GM23338 (cell line): Measurements from ENCODE around the gene PGAP3. TPM values are rescaled to one million over a fixed set of nuclear protein-coding genes. Genes with fewer than 3 reads are reported as not detected.

Source experiments
- ATAC-seq: fragments of 200-7000 bp; cut with Tn5 transposase; 3 replicates; pipeline ENCODE4 v1.9.1; 2020
- DNase-seq: peaks from one replicate; pipeline ENCODE4 v3.0.0-alpha.2; 2015; ENCODE audit warnings: low spot score
- H2AFZ ChIP-seq: fragments of 200-600 bp; sonication (generic); 2 replicates; pipeline ENCODE4 v1.8.0; 2016; ENCODE audit warnings: antibody characterized with exemption, mild to moderate bottlenecking, moderate library complexity
- H3F3A ChIP-seq: fragments of 200-600 bp; sonication (generic); replicated peaks from 2 replicates; pipeline ENCODE4 v1.8.0; 2017; ENCODE audit warnings: antibody characterized with exemption, mixed run types, low read depth
- H3K27ac ChIP-seq: fragments of 200-600 bp; sonication (generic); 2 replicates; pipeline ENCODE4 v1.6.1; 2016; ENCODE audit warnings: low read depth
- H3K27me3 ChIP-seq: fragments of 200-600 bp; sonication (generic); 2 replicates; pipeline ENCODE4 v1.8.0; 2016; ENCODE audit warnings: mild to moderate bottlenecking, mixed run types, moderate library complexity; ENCODE audit not compliant: insufficient read depth
- H3K36me3 ChIP-seq: fragments of 200-600 bp; sonication (generic); 2 replicates; pipeline ENCODE4 v1.8.0; 2016; ENCODE audit warnings: mild to moderate bottlenecking; ENCODE audit not compliant: insufficient read depth
- H3K4me1 ChIP-seq: fragments of 200-600 bp; sonication (generic); 2 replicates; pipeline ENCODE4 v1.8.0; 2016; ENCODE audit warnings: mild to moderate bottlenecking, moderate library complexity; ENCODE audit not compliant: insufficient read depth
- H3K4me2 ChIP-seq: fragments of 200-600 bp; sonication (generic); 2 replicates; pipeline ENCODE4 v1.7.1; 2017; ENCODE audit warnings: mixed run types
- H3K4me3 ChIP-seq: fragments of 200-600 bp; sonication (generic); 2 replicates; pipeline ENCODE4 v1.6.1; 2016; ENCODE audit warnings: mixed run types
- H3K79me2 ChIP-seq: fragments of 200-600 bp; sonication (generic); replicated peaks from 2 replicates; pipeline ENCODE4 v1.8.0; 2017; ENCODE audit warnings: mild to moderate bottlenecking; ENCODE audit not compliant: insufficient read depth
- H3K9me2 ChIP-seq: fragments of 200-600 bp; sonication (generic); 2 replicates; pipeline ENCODE4 v1.8.0; 2017; ENCODE audit not compliant: insufficient read depth
- H4K20me1 ChIP-seq: fragments of 200-600 bp; sonication (generic); replicated peaks from 2 replicates; pipeline ENCODE4 v1.8.0; 2017; ENCODE audit warnings: mild to moderate bottlenecking; ENCODE audit not compliant: insufficient read depth
- H3K27ac Mint-ChIP-seq: 2 replicates; pipeline ENCODE4 v1.8.0; 2020; ENCODE audit warnings: inconsistent platforms, mild to moderate bottlenecking, moderate library complexity, mixed read lengths
- H3K27me3 Mint-ChIP-seq: 3 replicates; pipeline ENCODE4 v1.8.0; 2022; ENCODE audit warnings: low read depth, mild to moderate bottlenecking, moderate library complexity, mixed read lengths, inconsistent platforms; ENCODE audit not compliant: insufficient read depth, poor library complexity
- H3K36me3 Mint-ChIP-seq: 3 replicates; pipeline ENCODE4 v1.8.0; 2021; ENCODE audit warnings: low read depth, mild to moderate bottlenecking, inconsistent platforms, moderate library complexity, mixed read lengths
- H3K4me1 Mint-ChIP-seq: 3 replicates; pipeline ENCODE4 v1.8.0; 2020; ENCODE audit warnings: mild to moderate bottlenecking, inconsistent platforms, mixed read lengths
- H3K4me3 Mint-ChIP-seq: 3 replicates; pipeline ENCODE4 v1.8.0; 2021; ENCODE audit warnings: moderate library complexity, mild to moderate bottlenecking, inconsistent platforms, mixed read lengths
- H3K9me3 Mint-ChIP-seq: 3 replicates; pipeline ENCODE4 v1.8.0; 2020; ENCODE audit warnings: moderate library complexity, mild to moderate bottlenecking, inconsistent platforms, mixed read lengths
- CREB1 ChIP-seq: fragments of 250-450 bp; sonication (Bioruptor Pico); IDR thresholded peaks from 2 replicates; pipeline ENCODE4 v1.5.0; 2020; ENCODE audit warnings: low read depth, mild to moderate bottlenecking, moderate library complexity
- EZH2 ChIP-seq: fragments of 200-600 bp; sonication (generic); IDR thresholded peaks from one replicate; pipeline ENCODE4 v1.8.0; 2017; ENCODE audit warnings: antibody characterized with exemption, mild to moderate bottlenecking, low read depth; ENCODE audit not compliant: unreplicated experiment
- EZH2phosphoT487 ChIP-seq: fragments of 200-600 bp; sonication (generic); IDR thresholded peaks from one replicate; pipeline ENCODE4 v1.8.1; 2018; ENCODE audit warnings: antibody characterized with exemption; ENCODE audit not compliant: unreplicated experiment
- JUNB ChIP-seq: IDR thresholded peaks from one replicate; pipeline ENCODE4 v1.6.1; 2016; ENCODE audit warnings: antibody characterized with exemption; ENCODE audit not compliant: unreplicated experiment
- NANOG ChIP-seq: IDR thresholded peaks from 2 replicates; pipeline ENCODE4 v1.6.1; 2016; ENCODE audit warnings: antibody characterized with exemption, borderline replicate concordance
- POLR2AphosphoS5 ChIP-seq: IDR thresholded peaks from 2 replicates; pipeline ENCODE4 v1.6.1; 2016; ENCODE audit warnings: antibody characterized with exemption, low read depth
- STAT1 ChIP-seq: IDR thresholded peaks from one replicate; pipeline ENCODE4 v1.6.1; 2016; ENCODE audit warnings: antibody characterized with exemption; ENCODE audit not compliant: unreplicated experiment
- ZNF114 ChIP-seq: fragments of 250-450 bp; sonication (Bioruptor Pico); IDR thresholded peaks from 2 replicates; pipeline ENCODE4 v1.5.0; 2020; ENCODE audit warnings: mild to moderate bottlenecking, moderate library complexity
- ZNF331 ChIP-seq: fragments of 250-450 bp; sonication (Bioruptor Pico); IDR thresholded peaks from 2 replicates; pipeline ENCODE4 v1.5.0; 2020; ENCODE audit warnings: low read depth, mild to moderate bottlenecking, moderate library complexity
- polyA plus RNA-seq: library from polyadenylated mRNA; unstranded; fragments of >200 nt; fragmentation: Nextera tagmentation; extraction: Ambion mirVana; gene quantifications from 2 replicates; pipeline ENCODE4 v1.2.1, GENCODE V29; 2016
- total RNA-seq: library from RNA; depleted of rRNA; stranded (reverse); fragments of >200 nt; shearing (Covaris generic); gene quantifications from 2 replicates; pipeline ENCODE4 v1.2.3, GENCODE V29; 2014
- TF ChIP-seq, protein P1 (sequence below), 2 experiments: fragments of 200-600 bp in 1 of 2; sonication (generic) in 1 of 2; conservative IDR thresholded peaks; 2 replicates each; pipeline versions ENCODE4 v1.5.1 to v1.6.1; 2016 to 2017; ENCODE audit warnings: antibody characterized with exemption in 2 of 2, low read depth in 2 of 2, mild to moderate bottlenecking in 2 of 2, moderate library complexity in 1 of 2
- TF ChIP-seq, protein P2 (sequence below): IDR thresholded peaks from one replicate; pipeline ENCODE4 v1.6.1; 2018; ENCODE audit warnings: antibody characterized with exemption; ENCODE audit not compliant: unreplicated experiment
- TF ChIP-seq, protein P3 (sequence below): fragments of 250-450 bp; sonication (Bioruptor Pico); IDR thresholded peaks from 2 replicates; pipeline ENCODE4 v1.5.0; 2020; ENCODE audit warnings: mild to moderate bottlenecking, moderate library complexity
- TF ChIP-seq, protein P4 (sequence below): IDR thresholded peaks from 2 replicates; pipeline ENCODE4 v1.6.1; 2016; ENCODE audit warnings: antibody characterized with exemption

Gene PGAP3
- total and polyA plus RNA-seq, 2 experiments from 2014 or later: 7.0 to 10.7 TPM

- no peaks in the 10 kb centered on the region for H3K9me2 ChIP-seq
- no peak overlapping the region for H3K4me3 ChIP-seq
- ATAC-seq (no peak), DNase-seq (no peak)
- peaks cover 21% of the 10 kb centered on the region for H3K27me3 Mint-ChIP-seq
- no peaks in the 10 kb centered on the region for H3K36me3 ChIP-seq
- peaks cover 58% of the 10 kb centered on the region for H3K4me1 Mint-ChIP-seq
- TF ChIP-seq, protein P1, sequence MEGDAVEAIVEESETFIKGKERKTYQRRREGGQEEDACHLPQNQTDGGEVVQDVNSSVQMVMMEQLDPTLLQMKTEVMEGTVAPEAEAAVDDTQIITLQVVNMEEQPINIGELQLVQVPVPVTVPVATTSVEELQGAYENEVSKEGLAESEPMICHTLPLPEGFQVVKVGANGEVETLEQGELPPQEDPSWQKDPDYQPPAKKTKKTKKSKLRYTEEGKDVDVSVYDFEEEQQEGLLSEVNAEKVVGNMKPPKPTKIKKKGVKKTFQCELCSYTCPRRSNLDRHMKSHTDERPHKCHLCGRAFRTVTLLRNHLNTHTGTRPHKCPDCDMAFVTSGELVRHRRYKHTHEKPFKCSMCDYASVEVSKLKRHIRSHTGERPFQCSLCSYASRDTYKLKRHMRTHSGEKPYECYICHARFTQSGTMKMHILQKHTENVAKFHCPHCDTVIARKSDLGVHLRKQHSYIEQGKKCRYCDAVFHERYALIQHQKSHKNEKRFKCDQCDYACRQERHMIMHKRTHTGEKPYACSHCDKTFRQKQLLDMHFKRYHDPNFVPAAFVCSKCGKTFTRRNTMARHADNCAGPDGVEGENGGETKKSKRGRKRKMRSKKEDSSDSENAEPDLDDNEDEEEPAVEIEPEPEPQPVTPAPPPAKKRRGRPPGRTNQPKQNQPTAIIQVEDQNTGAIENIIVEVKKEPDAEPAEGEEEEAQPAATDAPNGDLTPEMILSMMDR (conservative IDR thresholded peaks at IDR 0.05; ENCODE audit: low read depth in 2 of 2): no peak
- TF ChIP-seq NANOG: no peak
- no peak for TF ChIP-seq JUNB
- no peak for TF ChIP-seq EZH2
- no peak for TF ChIP-seq EZH2phosphoT487
- TF ChIP-seq POLR2AphosphoS5: no peak
- TF ChIP-seq, protein P2, sequence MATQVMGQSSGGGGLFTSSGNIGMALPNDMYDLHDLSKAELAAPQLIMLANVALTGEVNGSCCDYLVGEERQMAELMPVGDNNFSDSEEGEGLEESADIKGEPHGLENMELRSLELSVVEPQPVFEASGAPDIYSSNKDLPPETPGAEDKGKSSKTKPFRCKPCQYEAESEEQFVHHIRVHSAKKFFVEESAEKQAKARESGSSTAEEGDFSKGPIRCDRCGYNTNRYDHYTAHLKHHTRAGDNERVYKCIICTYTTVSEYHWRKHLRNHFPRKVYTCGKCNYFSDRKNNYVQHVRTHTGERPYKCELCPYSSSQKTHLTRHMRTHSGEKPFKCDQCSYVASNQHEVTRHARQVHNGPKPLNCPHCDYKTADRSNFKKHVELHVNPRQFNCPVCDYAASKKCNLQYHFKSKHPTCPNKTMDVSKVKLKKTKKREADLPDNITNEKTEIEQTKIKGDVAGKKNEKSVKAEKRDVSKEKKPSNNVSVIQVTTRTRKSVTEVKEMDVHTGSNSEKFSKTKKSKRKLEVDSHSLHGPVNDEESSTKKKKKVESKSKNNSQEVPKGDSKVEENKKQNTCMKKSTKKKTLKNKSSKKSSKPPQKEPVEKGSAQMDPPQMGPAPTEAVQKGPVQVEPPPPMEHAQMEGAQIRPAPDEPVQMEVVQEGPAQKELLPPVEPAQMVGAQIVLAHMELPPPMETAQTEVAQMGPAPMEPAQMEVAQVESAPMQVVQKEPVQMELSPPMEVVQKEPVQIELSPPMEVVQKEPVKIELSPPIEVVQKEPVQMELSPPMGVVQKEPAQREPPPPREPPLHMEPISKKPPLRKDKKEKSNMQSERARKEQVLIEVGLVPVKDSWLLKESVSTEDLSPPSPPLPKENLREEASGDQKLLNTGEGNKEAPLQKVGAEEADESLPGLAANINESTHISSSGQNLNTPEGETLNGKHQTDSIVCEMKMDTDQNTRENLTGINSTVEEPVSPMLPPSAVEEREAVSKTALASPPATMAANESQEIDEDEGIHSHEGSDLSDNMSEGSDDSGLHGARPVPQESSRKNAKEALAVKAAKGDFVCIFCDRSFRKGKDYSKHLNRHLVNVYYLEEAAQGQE: no peak
- no peak for TF ChIP-seq CREB1 (CRISPR knock-in tag)
- TF ChIP-seq, protein P3, sequence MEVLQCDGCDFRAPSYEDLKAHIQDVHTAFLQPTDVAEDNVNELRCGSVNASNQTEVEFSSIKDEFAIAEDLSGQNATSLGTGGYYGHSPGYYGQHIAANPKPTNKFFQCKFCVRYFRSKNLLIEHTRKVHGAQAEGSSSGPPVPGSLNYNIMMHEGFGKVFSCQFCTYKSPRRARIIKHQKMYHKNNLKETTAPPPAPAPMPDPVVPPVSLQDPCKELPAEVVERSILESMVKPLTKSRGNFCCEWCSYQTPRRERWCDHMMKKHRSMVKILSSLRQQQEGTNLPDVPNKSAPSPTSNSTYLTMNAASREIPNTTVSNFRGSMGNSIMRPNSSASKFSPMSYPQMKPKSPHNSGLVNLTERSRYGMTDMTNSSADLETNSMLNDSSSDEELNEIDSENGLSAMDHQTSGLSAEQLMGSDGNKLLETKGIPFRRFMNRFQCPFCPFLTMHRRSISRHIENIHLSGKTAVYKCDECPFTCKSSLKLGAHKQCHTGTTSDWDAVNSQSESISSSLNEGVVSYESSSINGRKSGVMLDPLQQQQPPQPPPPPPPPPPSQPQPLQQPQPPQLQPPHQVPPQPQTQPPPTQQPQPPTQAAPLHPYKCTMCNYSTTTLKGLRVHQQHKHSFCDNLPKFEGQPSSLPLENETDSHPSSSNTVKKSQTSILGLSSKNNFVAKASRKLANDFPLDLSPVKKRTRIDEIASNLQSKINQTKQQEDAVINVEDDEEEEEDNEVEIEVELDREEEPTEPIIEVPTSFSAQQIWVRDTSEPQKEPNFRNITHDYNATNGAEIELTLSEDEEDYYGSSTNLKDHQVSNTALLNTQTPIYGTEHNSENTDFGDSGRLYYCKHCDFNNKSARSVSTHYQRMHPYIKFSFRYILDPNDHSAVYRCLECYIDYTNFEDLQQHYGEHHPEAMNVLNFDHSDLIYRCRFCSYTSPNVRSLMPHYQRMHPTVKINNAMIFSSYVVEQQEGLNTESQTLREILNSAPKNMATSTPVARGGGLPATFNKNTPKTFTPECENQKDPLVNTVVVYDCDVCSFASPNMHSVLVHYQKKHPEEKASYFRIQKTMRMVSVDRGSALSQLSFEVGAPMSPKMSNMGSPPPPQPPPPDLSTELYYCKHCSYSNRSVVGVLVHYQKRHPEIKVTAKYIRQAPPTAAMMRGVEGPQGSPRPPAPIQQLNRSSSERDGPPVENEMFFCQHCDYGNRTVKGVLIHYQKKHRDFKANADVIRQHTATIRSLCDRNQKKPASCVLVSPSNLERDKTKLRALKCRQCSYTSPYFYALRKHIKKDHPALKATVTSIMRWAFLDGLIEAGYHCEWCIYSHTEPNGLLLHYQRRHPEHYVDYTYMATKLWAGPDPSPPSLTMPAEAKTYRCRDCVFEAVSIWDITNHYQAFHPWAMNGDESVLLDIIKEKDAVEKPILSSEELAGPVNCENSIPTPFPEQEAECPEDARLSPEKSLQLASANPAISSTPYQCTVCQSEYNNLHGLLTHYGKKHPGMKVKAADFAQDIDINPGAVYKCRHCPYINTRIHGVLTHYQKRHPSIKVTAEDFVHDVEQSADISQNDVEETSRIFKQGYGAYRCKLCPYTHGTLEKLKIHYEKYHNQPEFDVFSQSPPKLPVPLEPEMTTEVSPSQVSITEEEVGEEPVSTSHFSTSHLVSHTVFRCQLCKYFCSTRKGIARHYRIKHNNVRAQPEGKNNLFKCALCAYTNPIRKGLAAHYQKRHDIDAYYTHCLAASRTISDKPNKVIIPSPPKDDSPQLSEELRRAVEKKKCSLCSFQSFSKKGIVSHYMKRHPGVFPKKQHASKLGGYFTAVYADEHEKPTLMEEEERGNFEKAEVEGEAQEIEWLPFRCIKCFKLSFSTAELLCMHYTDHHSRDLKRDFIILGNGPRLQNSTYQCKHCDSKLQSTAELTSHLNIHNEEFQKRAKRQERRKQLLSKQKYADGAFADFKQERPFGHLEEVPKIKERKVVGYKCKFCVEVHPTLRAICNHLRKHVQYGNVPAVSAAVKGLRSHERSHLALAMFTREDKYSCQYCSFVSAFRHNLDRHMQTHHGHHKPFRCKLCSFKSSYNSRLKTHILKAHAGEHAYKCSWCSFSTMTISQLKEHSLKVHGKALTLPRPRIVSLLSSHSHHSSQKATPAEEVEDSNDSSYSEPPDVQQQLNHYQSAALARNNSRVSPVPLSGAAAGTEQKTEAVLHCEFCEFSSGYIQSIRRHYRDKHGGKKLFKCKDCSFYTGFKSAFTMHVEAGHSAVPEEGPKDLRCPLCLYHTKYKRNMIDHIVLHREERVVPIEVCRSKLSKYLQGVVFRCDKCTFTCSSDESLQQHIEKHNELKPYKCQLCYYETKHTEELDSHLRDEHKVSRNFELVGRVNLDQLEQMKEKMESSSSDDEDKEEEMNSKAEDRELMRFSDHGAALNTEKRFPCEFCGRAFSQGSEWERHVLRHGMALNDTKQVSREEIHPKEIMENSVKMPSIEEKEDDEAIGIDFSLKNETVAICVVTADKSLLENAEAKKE (CRISPR knock-in tag): no peak
- no peak for TF ChIP-seq ZNF331
- TF ChIP-seq ZNF114 (CRISPR knock-in tag): no peak
- TF ChIP-seq STAT1: no peak
- TF ChIP-seq, protein P4, sequence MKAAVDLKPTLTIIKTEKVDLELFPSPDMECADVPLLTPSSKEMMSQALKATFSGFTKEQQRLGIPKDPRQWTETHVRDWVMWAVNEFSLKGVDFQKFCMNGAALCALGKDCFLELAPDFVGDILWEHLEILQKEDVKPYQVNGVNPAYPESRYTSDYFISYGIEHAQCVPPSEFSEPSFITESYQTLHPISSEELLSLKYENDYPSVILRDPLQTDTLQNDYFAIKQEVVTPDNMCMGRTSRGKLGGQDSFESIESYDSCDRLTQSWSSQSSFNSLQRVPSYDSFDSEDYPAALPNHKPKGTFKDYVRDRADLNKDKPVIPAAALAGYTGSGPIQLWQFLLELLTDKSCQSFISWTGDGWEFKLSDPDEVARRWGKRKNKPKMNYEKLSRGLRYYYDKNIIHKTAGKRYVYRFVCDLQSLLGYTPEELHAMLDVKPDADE: no peak
- peaks cover 21% of the 10 kb centered on the region for H3K79me2 ChIP-seq
- peak overlapping the region; percentile 26; the same call in 1 of the 3 replicates for H3K4me3 Mint-ChIP-seq
- peaks cover 23% of the 10 kb centered on the region for H3F3A ChIP-seq
- peaks cover 58% of the 10 kb centered on the region for H3K4me1 ChIP-seq
- H3K36me3 Mint-ChIP-seq: peaks cover 10% of the 10 kb centered on the region; the same call in 2 of the 3 replicates
- H3K27me3 ChIP-seq: no peaks in the 10 kb centered on the region
- H2AFZ ChIP-seq: no peak overlapping the region
- H3K4me2 ChIP-seq: peak overlapping the region; percentile 71; the same call in 1 of the 2 replicates
- 0 out of 2 replicates have a peak overlapping the region, but pooled peaks have one; percentile 93 for H3K27ac ChIP-seq
- H4K20me1 ChIP-seq: no peaks in the 10 kb centered on the region
- H3K27ac Mint-ChIP-seq: peak overlapping the region; percentile 85
- no peaks in the 10 kb centered on the region; the same call in 2 of the 3 replicates for H3K9me3 Mint-ChIP-seq
Measured at GRCh38 chr17:39694593-39694992, 6.7 kb upstream of the PGAP3 start.
